Fibroblast of lung (primary cell): ENCODE data around the gene CLDN7. TPM values are rescaled to one million over a fixed set of nuclear protein-coding genes. Genes with fewer than 3 reads are reported as not detected.
"Not testable (repeated sequence)": the region's sequence is repeated elsewhere in the genome, so short reads cannot be mapped to it uniquely, and the experiment has no call there.

Experiments used
- DNase-seq, 2 donors: peaks; one replicate each; pipeline versions ENCODE4 v3.0.0 to v3.0.0-alpha.2; 2010; ENCODE audit warnings: low read depth in 2 of 2
- H2AFZ ChIP-seq: 2 replicates; pipeline ENCODE4 v1.5.1; 2012; ENCODE audit warnings: low read length, control low read depth, inconsistent platforms
- H3K27ac ChIP-seq: 2 replicates; pipeline ENCODE4 v1.5.1; 2011; ENCODE audit warnings: low read length, control low read depth; ENCODE audit not compliant: insufficient read depth
- H3K27me3 ChIP-seq: 2 replicates; pipeline ENCODE4 v1.5.1; 2011; ENCODE audit warnings: mild to moderate bottlenecking, low read length; ENCODE audit not compliant: control insufficient read depth, insufficient read depth
- H3K36me3 ChIP-seq: 2 replicates; pipeline ENCODE4 v1.5.1; 2011; ENCODE audit warnings: low read length; ENCODE audit not compliant: control insufficient read depth, insufficient read depth
- H3K4me1 ChIP-seq: 2 replicates; pipeline ENCODE4 v1.5.1; 2011; ENCODE audit warnings: low read length; ENCODE audit not compliant: control insufficient read depth, insufficient read depth; ENCODE audit errors: extremely low read depth
- H3K4me2 ChIP-seq: 2 replicates; pipeline ENCODE4 v1.5.1; 2011; ENCODE audit warnings: low read length, control low read depth; ENCODE audit not compliant: insufficient read depth; ENCODE audit errors: extremely low read depth
- H3K4me3 ChIP-seq, 4 experiments: fragments of 200-600 bp in 1 of 4; sonication (generic) in 1 of 4; replicated peaks in 1 of 4; 2 replicates each; pipeline ENCODE4 v1.5.1; 2011 to 2016; ENCODE audit warnings: low read length in 4 of 4, low read depth in 3 of 4, mild to moderate bottlenecking in 3 of 4, control low read depth in 2 of 4, inconsistent platforms in 1 of 4, mixed read lengths in 1 of 4; ENCODE audit not compliant: insufficient read depth in 1 of 4; ENCODE audit errors: control extremely low read depth in 1 of 4
- H3K79me2 ChIP-seq: 2 replicates; pipeline ENCODE4 v1.5.1; 2012; ENCODE audit warnings: mild to moderate bottlenecking, low read length, inconsistent platforms; ENCODE audit not compliant: control insufficient read depth, insufficient read depth
- H3K9ac ChIP-seq: 2 replicates; pipeline ENCODE4 v1.5.1; 2011; ENCODE audit warnings: mild to moderate bottlenecking, low read length, control low read depth; ENCODE audit not compliant: insufficient read depth
- H3K9me3 ChIP-seq: 2 replicates; pipeline ENCODE4 v1.5.1; 2012; ENCODE audit warnings: low read depth, low read length; ENCODE audit not compliant: control insufficient read depth, insufficient read depth
- H4K20me1 ChIP-seq: 2 replicates; pipeline ENCODE4 v1.5.1; 2011; ENCODE audit warnings: low read length; ENCODE audit not compliant: control insufficient read depth, insufficient read depth; ENCODE audit errors: extremely low read depth
- EZH2 ChIP-seq: IDR thresholded peaks from 2 replicates; pipeline ENCODE4 v1.5.1; 2012; ENCODE audit warnings: low read length, control low read depth, mild to moderate bottlenecking; ENCODE audit errors: missing control alignments
- polyA plus RNA-seq, 2 donors: library from polyadenylated mRNA; depleted of rRNA in 1 of 2; stranded (reverse) in 1 of 2; unstranded in 1 of 2; fragments of >200 nt; gene quantifications; 2 replicates each; pipeline ENCODE4 v1.2.1, GENCODE V29; 2011 to 2012; ENCODE audit warnings: missing spikeins in 1 of 2
- total RNA-seq: library from RNA; depleted of rRNA; stranded (reverse); fragments of >200 nt; gene quantifications from 2 replicates; pipeline ENCODE4 v1.2.1, GENCODE V29; 2014
- TF ChIP-seq, protein P1 (sequence below), 2 donors: IDR thresholded peaks in 1 of 2; conservative IDR thresholded peaks in 1 of 2; 1 replicate in 1 of 2; 2 replicates in 1 of 2; pipeline ENCODE4 v1.5.1; 2011 to 2012; ENCODE audit warnings: low read length in 2 of 2, control low read depth in 1 of 2, inconsistent platforms in 1 of 2, low read depth in 1 of 2, mild to moderate bottlenecking in 1 of 2

The CLDN7 gene
- total and polyA plus RNA-seq, 2 donors (not counting 1 experiment from before 2014, with no cell fraction given) = 1.0 to 17.2 TPM

DNA sequence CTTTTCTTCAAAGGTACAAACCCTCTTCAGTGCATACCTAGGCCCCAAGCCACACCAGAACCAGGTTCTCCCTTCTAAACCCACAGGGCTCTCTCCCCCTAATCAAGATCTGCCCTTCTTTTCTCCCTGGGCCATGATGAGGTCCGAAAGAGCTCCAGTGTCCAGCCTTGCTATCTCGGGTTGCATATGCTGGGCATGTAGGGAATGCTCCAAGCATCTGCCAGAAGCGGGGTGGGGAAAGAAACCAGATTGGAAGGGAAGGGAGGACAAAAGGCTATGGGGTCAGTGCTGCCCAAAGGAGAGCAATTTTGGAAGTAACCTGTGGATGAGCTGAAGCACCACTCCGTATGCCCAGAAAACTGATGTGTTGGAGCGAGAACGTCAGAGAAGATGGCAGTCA lies 13.1 kb downstream of the CLDN7 start:
- peak overlapping the region in 2 of 4 experiments; percentile 8 to 21 for H3K4me3 ChIP-seq
- TF ChIP-seq EZH2 = no peak
- TF ChIP-seq, protein P1, sequence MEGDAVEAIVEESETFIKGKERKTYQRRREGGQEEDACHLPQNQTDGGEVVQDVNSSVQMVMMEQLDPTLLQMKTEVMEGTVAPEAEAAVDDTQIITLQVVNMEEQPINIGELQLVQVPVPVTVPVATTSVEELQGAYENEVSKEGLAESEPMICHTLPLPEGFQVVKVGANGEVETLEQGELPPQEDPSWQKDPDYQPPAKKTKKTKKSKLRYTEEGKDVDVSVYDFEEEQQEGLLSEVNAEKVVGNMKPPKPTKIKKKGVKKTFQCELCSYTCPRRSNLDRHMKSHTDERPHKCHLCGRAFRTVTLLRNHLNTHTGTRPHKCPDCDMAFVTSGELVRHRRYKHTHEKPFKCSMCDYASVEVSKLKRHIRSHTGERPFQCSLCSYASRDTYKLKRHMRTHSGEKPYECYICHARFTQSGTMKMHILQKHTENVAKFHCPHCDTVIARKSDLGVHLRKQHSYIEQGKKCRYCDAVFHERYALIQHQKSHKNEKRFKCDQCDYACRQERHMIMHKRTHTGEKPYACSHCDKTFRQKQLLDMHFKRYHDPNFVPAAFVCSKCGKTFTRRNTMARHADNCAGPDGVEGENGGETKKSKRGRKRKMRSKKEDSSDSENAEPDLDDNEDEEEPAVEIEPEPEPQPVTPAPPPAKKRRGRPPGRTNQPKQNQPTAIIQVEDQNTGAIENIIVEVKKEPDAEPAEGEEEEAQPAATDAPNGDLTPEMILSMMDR (conservative IDR thresholded peaks at IDR 0.05 in 1 of 2, IDR thresholded peaks at IDR 0.05 in 1 of 2; ENCODE audit: low read depth in 1 of 2, low read length in 2 of 2) = no peak
- H3K9me3 ChIP-seq = no peaks in the 10 kb centered on the region
- H3K27ac ChIP-seq = no peak overlapping the region
- no peaks in the 10 kb centered on the region for H4K20me1 ChIP-seq
- H2AFZ ChIP-seq = no peak overlapping the region
- H3K9ac ChIP-seq = no peak overlapping the region
- H3K27me3 ChIP-seq = no peaks in the 10 kb centered on the region
- H3K36me3 ChIP-seq = peaks cover 6% of the 10 kb centered on the region
- DNase-seq = no peak
- peaks cover 7% of the 10 kb centered on the region for H3K4me1 ChIP-seq
- H3K4me2 ChIP-seq = peak overlapping the region; percentile 40
- H3K79me2 ChIP-seq = peaks cover 60% of the 10 kb centered on the region

GRCh38 chr17:7248796-7249195 lies 13.5 kb downstream of the CLDN7 start:
- no peak overlapping the region for H3K27ac ChIP-seq
- peaks cover 7% of the 10 kb centered on the region for H3K4me1 ChIP-seq
- H3K36me3 ChIP-seq = peaks cover 8% of the 10 kb centered on the region
- H3K9me3 ChIP-seq = no peaks in the 10 kb centered on the region
- H3K9ac ChIP-seq = no peak overlapping the region
- no peak for DNase-seq
- H3K79me2 ChIP-seq = peaks cover 60% of the 10 kb centered on the region
- no peaks in the 10 kb centered on the region for H3K27me3 ChIP-seq
- H3K4me3 ChIP-seq = peak overlapping the region in 1 of 4 experiments; percentile 21
- no peak overlapping the region for H2AFZ ChIP-seq
- H4K20me1 ChIP-seq = no peaks in the 10 kb centered on the region
- TF ChIP-seq, protein P1 (conservative IDR thresholded peaks at IDR 0.05 in 1 of 2, IDR thresholded peaks at IDR 0.05 in 1 of 2; ENCODE audit: low read depth in 1 of 2, low read length in 2 of 2) = no peak
- TF ChIP-seq EZH2 = no peak
- H3K4me2 ChIP-seq = no peak overlapping the region

GRCh38 chr17:7246779-7247178 lies 15.5 kb downstream of the CLDN7 start:
- DNase-seq = no peak
- TF ChIP-seq, protein P1 (conservative IDR thresholded peaks at IDR 0.05 in 1 of 2, IDR thresholded peaks at IDR 0.05 in 1 of 2; ENCODE audit: low read depth in 1 of 2, low read length in 2 of 2) = no peak
- no peak for TF ChIP-seq EZH2
- Histone ChIP-seq H4K20me1 (no peaks in the 10 kb centered on the region), H3K79me2 (peaks cover 55% of the 10 kb centered on the region), H2AFZ (no peak overlapping the region), H3K27ac (no peak overlapping the region), H3K9me3 (no peaks in the 10 kb centered on the region), H3K27me3 (no peaks in the 10 kb centered on the region), H3K4me3 (no peak overlapping the region), H3K9ac (no peak overlapping the region), H3K4me1 (peaks cover 9% of the 10 kb centered on the region), H3K4me2 (no peak overlapping the region), H3K36me3 (peaks cover 8% of the 10 kb centered on the region)

DNA sequence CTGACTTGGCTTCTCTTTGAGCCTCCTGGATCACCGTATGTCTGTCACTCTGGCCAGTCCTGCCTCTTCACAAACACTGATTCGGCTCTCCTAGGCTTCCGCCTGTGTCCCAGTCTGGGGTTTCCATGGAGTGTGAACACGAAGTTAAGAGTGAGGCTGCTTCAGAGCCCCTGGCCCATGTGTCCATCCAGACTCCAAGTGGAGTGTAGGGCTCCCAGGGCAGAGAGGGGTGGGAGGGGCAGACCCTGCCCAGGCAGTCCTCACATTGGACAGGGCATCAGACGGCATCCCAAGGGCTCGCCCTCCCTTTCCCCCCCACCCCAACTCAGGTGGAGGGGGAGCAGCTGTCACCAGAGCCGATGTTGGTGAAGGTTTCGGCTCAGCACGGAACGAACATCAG lies 18.4 kb downstream of the CLDN7 start:
- not testable (repeated sequence) for H2AFZ ChIP-seq, DNase-seq, H3K9ac ChIP-seq, H4K20me1 ChIP-seq, H3K9me3 ChIP-seq, H3K4me2 ChIP-seq, H3K27me3 ChIP-seq
- peaks cover 14% of the 10 kb centered on the region for H3K36me3 ChIP-seq
- peaks cover 13% of the 10 kb centered on the region for H3K4me1 ChIP-seq
- H3K79me2 ChIP-seq = peaks cover 50% of the 10 kb centered on the region
- peak overlapping the region in 1 of 4 experiments; percentile 96 for H3K4me3 ChIP-seq
- peak overlapping the region; percentile 97 for H3K27ac ChIP-seq
